Mucosa of stomach (tissue), 1 donor: Measurements from ENCODE around the gene MARCHF3.
"Not testable (repeated sequence)": the region's sequence is repeated elsewhere in the genome, so short reads cannot be mapped to it uniquely, and the experiment has no call there.

Source experiments
- H3K27me3 ChIP-seq: one replicate; pipeline ENCODE4 v1.7.0; 2013; ENCODE audit warnings: mild to moderate bottlenecking, low read length; ENCODE audit not compliant: control insufficient read depth, insufficient read depth
- H3K36me3 ChIP-seq: one replicate; pipeline ENCODE4 v1.7.0; 2013; ENCODE audit warnings: low read length; ENCODE audit not compliant: control insufficient read depth, insufficient read depth
- H3K4me1 ChIP-seq: one replicate; pipeline ENCODE4 v1.7.0; 2013; ENCODE audit warnings: mild to moderate bottlenecking, low read length; ENCODE audit not compliant: control insufficient read depth, insufficient read depth
- H3K4me3 ChIP-seq: one replicate; pipeline ENCODE4 v1.7.0; 2013; ENCODE audit warnings: low read length
- H3K9ac ChIP-seq: one replicate; pipeline ENCODE4 v1.7.0; 2013; ENCODE audit warnings: mild to moderate bottlenecking, low read length, moderate library complexity
- H3K9me3 ChIP-seq: one replicate; pipeline ENCODE4 v1.7.0; 2013; ENCODE audit warnings: mild to moderate bottlenecking, low read length, moderate library complexity; ENCODE audit not compliant: control insufficient read depth
- donor health status: Pancreatic carcinoma.

Gene MARCHF3

DNA sequence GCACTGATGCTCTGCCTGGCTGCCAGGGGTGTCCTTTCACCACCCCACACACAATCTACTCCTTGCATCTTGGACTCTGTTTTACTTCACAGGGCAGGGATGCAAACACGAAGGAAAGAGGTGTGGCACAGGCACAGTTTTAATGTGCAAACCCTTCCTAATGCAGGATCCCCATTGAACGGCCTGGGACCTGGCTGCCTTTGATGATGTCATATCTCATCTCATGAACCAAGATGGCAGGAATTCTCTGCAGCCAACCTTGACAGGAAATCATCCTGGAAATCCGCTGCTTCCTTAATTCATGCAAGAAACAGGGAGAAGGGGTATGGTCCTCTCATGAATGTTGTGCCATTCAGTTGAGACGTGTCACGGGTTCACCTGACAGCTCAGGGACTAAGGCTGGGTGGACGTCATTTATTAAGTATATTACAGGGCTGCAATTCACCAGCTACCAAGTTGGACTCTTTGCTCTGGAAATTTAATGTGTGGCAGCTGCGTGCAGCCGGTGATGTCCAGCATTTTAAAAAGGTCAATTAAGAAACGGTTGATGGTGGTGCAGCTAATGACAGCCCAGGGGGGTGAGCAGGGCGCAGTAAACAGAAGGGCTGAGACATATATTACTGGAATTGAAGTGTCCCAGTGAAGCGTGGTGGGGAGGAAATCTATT is 161.9 kb downstream of the MARCHF3 start:
- Histone ChIP-seq H3K9ac (no peak overlapping the region), H3K36me3 (no peaks in the 10 kb centered on the region), H3K4me1 (no peaks in the 10 kb centered on the region), H3K4me3 (no peak overlapping the region), H3K9me3 (no peaks in the 10 kb centered on the region), H3K27me3 (no peaks in the 10 kb centered on the region)

DNA sequence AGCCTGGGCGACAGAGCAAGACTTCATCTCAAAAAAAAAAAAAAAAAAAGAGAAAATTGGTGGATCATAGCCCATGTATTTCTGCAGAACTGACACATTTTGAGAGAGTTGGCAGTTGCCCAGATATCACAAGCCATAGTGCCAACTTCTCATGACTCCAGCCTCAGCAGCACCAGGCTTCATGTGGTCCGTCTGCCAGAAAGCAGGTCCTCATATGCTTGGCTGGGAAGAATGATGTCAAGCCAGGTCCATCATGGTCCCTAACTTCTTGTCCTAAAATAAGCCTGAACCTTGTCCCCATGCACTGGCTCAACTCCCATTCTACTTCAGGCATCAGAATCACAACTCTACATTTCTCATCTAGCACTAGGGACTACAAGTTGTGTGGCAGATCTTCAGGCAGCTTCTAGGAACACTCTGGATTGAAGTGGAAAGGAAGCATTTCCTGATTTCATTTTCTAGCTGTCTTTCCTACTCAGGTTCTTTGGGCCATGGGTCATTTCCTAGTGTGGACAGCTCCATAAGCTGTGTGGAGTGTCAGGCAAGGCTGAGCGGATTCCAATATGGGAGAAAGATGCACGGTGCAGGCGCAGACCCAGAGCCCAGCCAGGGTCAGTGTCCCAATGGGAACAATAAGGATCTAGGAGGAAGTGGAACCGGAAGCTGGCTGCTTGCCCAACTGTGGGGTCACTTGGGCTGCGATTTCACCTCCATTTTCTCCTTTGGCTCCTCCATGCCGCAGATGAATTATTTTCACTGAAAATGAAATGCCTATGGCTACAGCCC is 163.3 kb downstream of the MARCHF3 start:
- Histone ChIP-seq H3K4me1 (no peaks in the 10 kb centered on the region), H3K9me3 (no peaks in the 10 kb centered on the region), H3K27me3 (no peaks in the 10 kb centered on the region), H3K9ac (no peak overlapping the region), H3K36me3 (no peaks in the 10 kb centered on the region), H3K4me3 (no peak overlapping the region)

DNA sequence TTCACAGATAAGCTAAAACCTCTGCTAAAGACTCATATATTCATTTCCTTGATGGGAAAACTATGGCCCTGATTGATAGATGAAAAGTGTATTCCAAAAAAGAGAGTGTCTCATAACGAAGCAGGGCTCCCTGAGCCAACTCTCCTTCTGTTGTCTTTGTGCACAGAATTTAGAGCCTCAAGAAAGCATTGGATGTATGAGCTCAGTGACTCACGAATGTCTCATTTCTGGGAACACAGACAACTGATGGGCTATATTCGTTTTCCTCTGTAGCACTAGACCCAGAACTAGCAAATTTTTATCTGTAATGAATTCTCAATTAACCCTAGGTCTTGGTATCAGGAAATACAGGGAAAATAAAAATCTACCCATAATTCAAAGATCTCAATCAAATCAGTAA is 165.1 kb downstream of the MARCHF3 start:
- Histone ChIP-seq H3K9me3 (no peaks in the 10 kb centered on the region), H3K36me3 (no peaks in the 10 kb centered on the region), H3K27me3 (no peaks in the 10 kb centered on the region), H3K4me1 (no peaks in the 10 kb centered on the region), H3K9ac (no peak overlapping the region), H3K4me3 (no peak overlapping the region)

DNA sequence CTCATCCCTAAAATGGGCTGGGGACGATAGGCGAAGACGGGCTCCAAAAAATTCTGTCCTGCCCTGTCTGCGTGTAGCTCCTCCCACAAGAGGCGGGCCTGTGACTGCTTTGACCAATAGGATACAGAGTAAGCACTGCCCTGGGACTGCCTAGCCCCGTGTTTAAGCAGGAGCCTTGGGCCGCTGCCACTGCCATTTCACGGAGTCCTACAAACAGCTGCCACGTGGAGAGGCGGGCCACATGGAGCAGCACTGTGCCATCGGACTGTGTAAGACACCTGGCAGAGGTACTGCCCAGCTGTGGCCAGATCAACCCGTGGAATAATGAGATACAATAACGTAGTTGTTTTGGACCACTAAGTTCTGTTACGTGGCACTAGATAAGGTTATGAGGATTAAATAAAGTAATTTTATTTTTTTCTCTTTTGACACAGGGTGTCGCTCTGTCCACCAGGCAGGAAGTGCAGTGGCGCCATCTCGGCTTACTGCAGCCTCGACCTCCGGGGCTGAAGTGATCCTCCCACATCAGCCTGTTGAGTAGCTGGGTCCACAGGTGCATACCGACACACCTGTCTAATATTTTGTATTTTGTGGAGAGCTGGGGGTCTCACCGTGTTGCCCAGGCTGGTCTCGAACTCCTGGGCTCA is 166.2 kb downstream of the MARCHF3 start:
- H3K9ac ChIP-seq, result no peak overlapping the region
- H3K36me3 ChIP-seq, result no peaks in the 10 kb centered on the region
- H3K4me3 ChIP-seq, result no peak overlapping the region

DNA sequence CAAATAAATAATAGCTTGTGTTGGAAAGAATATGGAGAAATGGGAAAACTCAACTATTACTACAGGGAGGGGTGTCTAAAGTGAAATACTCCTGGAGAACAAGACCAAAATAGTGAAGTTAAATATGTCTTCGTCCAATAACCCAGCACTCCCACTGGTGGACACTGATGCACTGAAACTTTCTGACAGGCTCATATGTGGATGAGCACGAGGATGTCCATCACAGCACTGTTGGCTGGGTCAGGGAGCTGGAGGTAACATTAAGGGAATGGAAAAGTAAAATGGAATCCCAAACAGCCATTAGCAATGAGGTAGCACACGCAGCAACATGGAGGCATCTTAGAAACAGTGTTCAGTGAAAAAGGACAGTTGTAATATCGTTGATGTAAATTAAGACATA is 167.0 kb downstream of the MARCHF3 start:
- H3K9ac ChIP-seq, result no peak overlapping the region

More for the DNA sequence above, 166.2 kb downstream of the MARCHF3 start:
- Histone ChIP-seq H3K4me1 (no peaks in the 10 kb centered on the region), H3K27me3 (no peaks in the 10 kb centered on the region), H3K9me3 (no peaks in the 10 kb centered on the region)

DNA sequence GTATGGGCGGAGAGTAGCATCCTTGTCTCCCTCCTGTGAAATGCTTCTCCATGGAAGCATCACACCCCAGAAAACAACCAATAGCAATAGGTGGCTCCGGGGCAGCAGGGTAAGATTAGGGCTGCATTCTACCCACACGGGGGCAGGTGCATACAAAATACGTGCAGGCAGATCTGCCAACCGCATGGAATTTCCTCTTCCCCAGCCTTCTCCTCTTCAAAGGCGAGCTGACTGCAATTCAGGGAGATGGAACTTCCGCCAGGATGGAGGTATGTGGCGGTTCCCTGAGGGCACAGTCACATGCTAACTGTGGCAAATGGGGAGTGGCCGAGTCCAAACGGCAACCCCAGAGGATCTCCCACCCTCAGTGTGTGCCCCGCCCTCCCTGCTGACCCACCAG is 171.9 kb downstream of the MARCHF3 start:
- no peaks in the 10 kb centered on the region for H3K9me3 ChIP-seq
- H3K4me3 ChIP-seq, result no peak overlapping the region
- H3K27me3 ChIP-seq, result no peaks in the 10 kb centered on the region
- no peaks in the 10 kb centered on the region for H3K36me3 ChIP-seq
- no peaks in the 10 kb centered on the region for H3K4me1 ChIP-seq
- H3K9ac ChIP-seq, result no peak overlapping the region

More for the DNA sequence above, 167.0 kb downstream of the MARCHF3 start:
- Histone ChIP-seq H3K9me3 (no peaks in the 10 kb centered on the region), H3K4me1 (no peaks in the 10 kb centered on the region), H3K4me3 (no peak overlapping the region), H3K27me3 (no peaks in the 10 kb centered on the region), H3K36me3 (no peaks in the 10 kb centered on the region)

DNA sequence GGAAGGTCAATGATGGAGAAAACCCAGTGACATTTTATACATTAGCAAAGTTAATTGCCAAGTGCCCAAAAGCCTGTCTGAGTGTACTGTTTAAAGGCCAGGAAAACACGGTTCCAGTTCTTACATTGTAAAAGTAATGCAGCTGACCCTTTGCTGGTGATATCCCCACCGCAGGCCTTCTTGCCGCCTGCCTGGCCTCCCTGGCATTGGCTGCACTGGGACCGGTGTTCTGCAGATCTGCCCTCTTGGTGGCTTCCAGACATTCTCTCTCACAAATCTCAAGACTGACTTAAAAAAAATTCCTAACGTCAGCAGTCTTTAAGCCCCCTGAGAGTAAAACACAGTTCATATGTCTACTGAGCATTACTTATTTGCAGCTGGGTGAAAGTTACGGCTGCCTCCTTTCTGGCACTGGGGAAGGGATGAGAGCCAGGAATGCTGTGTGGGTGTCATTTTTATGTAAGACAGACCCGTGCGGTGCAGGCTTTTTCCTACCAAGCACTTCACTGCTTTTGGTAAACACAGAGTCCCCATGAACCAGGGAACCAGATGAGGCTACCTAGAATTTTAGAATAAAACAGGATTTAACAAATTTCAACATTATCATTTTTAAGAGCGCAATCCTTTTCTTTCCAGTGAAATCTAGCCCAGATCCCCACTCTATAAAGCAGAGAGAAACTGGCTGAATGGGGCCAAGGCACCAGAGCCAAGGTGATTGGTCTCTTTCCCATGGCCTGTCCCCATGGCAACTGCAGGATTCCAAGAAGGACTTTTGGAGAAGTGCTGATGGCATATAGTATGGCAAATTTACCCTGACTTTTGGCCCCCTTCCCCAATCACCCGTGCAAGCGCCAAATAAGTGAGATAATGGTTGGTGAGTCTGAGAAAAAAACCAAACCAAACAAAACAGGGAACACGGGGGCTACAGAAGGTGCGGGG is 172.6 kb downstream of the MARCHF3 start:
- Histone ChIP-seq H3K27me3 (no peaks in the 10 kb centered on the region), H3K9me3 (no peaks in the 10 kb centered on the region), H3K9ac (no peak overlapping the region), H3K4me3 (no peak overlapping the region), H3K36me3 (no peaks in the 10 kb centered on the region), H3K4me1 (no peaks in the 10 kb centered on the region)

DNA sequence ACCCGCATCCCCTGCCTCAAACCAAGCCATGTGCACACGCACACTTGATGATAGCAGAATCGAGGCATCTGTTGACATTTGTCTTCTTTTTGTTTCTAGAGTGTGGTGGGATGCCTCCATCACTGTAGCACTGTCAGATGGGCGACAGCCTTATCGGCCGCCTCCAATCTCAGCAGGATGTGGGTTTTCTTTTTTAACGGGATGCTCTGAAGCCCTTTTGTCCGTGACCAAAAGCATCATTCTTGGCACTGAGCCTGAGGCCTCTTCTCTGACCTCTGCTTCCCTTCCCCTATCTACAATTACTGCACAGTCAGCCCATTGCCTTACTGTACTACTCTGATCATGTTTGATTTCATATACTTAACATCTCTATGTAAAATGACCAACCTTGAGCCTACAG is 175.1 kb downstream of the MARCHF3 start:
- no peaks in the 10 kb centered on the region for H3K36me3 ChIP-seq
- H3K27me3 ChIP-seq, result no peaks in the 10 kb centered on the region
- no peaks in the 10 kb centered on the region for H3K4me1 ChIP-seq
- H3K9me3 ChIP-seq, result no peaks in the 10 kb centered on the region
- no peak overlapping the region for H3K9ac ChIP-seq
- no peak overlapping the region for H3K4me3 ChIP-seq

DNA sequence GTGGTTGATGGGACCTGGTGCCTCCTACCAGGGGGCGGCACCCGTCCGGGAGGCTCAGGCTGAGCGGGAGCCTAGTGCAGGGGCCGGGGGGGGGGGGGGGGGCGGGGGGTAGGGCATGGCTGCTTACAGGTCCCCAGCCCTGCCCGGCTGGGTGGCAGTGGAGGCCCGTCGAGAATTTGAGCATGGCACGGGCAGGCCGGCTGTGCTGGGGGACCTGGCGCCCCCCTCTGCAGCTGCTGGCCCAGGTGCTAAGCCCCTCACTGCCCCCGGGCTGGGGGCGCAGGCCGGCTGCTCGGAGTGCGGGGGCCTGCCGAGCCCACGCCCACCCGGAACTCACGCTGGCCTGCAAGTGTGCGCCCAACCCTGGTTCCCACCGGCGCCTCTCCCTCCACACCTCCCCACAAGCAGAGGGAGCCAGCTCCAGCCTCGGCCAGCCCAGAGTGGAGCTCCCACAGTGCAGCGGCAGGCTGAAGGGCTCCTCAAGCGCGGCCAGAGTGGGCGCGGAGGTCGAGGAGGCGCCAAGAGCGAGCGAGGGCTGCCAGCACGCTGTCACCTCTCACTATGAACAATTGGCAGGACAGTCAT is 175.7 kb downstream of the MARCHF3 start:
- Histone ChIP-seq H3K4me1 (no peaks in the 10 kb centered on the region), H3K36me3 (no peaks in the 10 kb centered on the region), H3K27me3 (no peaks in the 10 kb centered on the region), H3K9ac (no peak overlapping the region), H3K4me3 (no peak overlapping the region), H3K9me3 (no peaks in the 10 kb centered on the region)

DNA sequence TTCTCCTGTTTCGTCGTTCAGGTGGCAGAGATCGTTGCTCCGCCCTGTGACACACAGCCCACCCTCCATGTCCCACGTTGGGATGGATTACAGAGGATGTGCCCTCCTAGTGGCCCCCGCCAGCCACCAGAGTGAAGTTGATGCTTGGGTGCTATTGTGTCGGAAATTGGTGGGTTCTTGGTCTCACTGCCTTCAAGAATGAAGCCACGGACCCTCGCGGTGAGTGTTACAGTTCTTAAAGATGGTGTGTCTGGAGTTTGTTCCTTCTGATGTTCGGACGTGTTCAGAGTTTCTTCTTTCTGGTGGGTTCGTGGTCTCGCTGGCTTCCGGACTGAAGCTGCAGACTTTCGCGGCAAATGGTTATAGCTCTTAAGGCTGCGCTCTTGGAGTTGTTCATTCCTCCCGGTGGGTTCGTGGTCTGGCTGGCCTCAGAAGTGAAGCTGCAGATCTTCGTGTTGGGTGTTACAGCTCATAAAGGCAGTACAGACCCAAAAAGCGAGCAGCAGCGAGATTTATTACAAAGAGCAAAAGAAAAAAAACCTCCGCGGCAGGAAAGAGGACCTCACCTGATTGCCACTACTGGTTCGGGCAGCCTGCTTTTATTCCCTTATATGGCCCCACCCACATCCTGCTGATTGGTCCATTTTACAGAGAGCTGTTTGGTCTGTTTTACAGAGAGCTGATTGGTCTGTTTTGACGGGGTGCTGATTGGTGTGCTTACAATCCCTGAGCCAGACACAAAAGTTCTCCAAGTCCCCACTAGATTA is 176.6 kb downstream of the MARCHF3 start:
- H3K9me3 ChIP-seq, H3K9ac ChIP-seq, H3K36me3 ChIP-seq, H3K27me3 ChIP-seq, H3K4me1 ChIP-seq, H3K4me3 ChIP-seq: not testable (repeated sequence)

DNA sequence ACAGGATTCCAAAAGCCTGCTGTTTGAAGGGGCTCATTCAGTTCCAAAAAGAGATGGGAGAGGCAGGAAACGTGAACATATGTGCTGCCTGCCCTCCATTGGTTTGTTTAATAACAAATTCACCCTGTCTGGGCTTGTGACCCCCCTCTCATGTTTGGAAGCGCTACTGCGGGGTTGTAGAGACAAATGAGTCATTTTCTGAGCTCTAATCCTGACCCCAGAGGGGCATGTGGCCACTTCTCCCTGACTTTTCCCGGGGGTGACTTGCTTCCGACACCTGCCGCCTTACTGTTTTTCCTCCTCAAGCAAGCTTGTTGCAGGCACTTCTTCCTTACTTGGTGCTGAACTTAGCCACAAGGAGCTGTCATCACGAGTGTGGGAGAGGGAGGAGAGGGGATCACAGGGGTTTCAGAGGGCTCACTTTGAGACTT is 177.5 kb downstream of the MARCHF3 start:
- Histone ChIP-seq H3K9me3 (no peaks in the 10 kb centered on the region), H3K9ac (no peak overlapping the region), H3K4me1 (no peaks in the 10 kb centered on the region), H3K36me3 (no peaks in the 10 kb centered on the region), H3K4me3 (no peak overlapping the region), H3K27me3 (no peaks in the 10 kb centered on the region)
